ENCODE results near the gene CLEC19A.
"Not testable (repeated sequence)": the region's sequence is repeated elsewhere in the genome, so short reads cannot be mapped to it uniquely, and the experiment has no call there.

CLEC19A gene

GRCh38 chr16:19287241-19287640 is 1.7 kb downstream of the CLEC19A start:
- no peak for DNase-seq

- DNase-seq: no peak
Observed at GRCh38 chr16:19288872-19289799, 3.6 kb downstream of the CLEC19A start.

GRCh38 chr16:19289811-19290485 is 4.4 kb downstream of the CLEC19A start:
- no peak for DNase-seq

- no peak for DNase-seq
Observed at GRCh38 chr16:19290860-19291259, 5.3 kb downstream of the CLEC19A start.

- DNase-seq: no peak
Observed at GRCh38 chr16:19291475-19291874, 5.9 kb downstream of the CLEC19A start.

- no peak for DNase-seq
Observed at GRCh38 chr16:19292186-19292585, 6.7 kb downstream of the CLEC19A start.

GRCh38 chr16:19294156-19294649 is 8.7 kb downstream of the CLEC19A start:
- DNase-seq: no peak

- no peak for DNase-seq
Observed at GRCh38 chr16:19295393-19295792, 9.9 kb downstream of the CLEC19A start.

GRCh38 chr16:19297454-19297853 is 11.9 kb downstream of the CLEC19A start:
- no peak for DNase-seq

- no peak for DNase-seq
Observed at GRCh38 chr16:19299565-19299964, 14.0 kb downstream of the CLEC19A start.

GRCh38 chr16:19301931-19302330 is 16.4 kb downstream of the CLEC19A start:
- no peak for DNase-seq

GRCh38 chr16:19304750-19305149 is 19.2 kb downstream of the CLEC19A start:
- no peak for DNase-seq

GRCh38 chr16:19305443-19305842 is 19.9 kb downstream of the CLEC19A start:
- no peak for DNase-seq

- DNase-seq: no peak
Observed at GRCh38 chr16:19307587-19308241, 22.2 kb downstream of the CLEC19A start.

- DNase-seq: no peak
Observed at GRCh38 chr16:19308392-19308791, 22.9 kb downstream of the CLEC19A start.

- no peak for DNase-seq
Observed at GRCh38 chr16:19309178-19309577, 23.6 kb downstream of the CLEC19A start.

GRCh38 chr16:19314718-19315425 is 29.3 kb downstream of the CLEC19A start:
- no peak for DNase-seq

- DNase-seq: no peak
Observed at GRCh38 chr16:19315889-19316433, 30.4 kb downstream of the CLEC19A start.

GRCh38 chr16:19316846-19317245 is 31.3 kb downstream of the CLEC19A start:
- no peak for DNase-seq

GRCh38 chr16:19321186-19321585 is 35.7 kb downstream of the CLEC19A start:
- DNase-seq: not testable (repeated sequence)

GRCh38 chr16:19323596-19323995 is 38.1 kb downstream of the CLEC19A start:
- no peak for DNase-seq

GRCh38 chr16:19328364-19328763 is 42.8 kb downstream of the CLEC19A start:
- no peak for DNase-seq
